ENCODE results near the gene MDN1.

- TF ChIP-seq EZH2phosphoT487 (IDR thresholded peaks at IDR 0.05; ENCODE audit: low read depth) (no peak), CTCF (IDR thresholded peaks at IDR 0.05; ENCODE audit: low read depth, low read length) (no peak)
Measured at GRCh38 chr6:89819336-89820130, at the start of gene MDN1.

Measured in OCI-LY3 (cell line).